ENCODE data around the gene WNT7B.

DNA sequence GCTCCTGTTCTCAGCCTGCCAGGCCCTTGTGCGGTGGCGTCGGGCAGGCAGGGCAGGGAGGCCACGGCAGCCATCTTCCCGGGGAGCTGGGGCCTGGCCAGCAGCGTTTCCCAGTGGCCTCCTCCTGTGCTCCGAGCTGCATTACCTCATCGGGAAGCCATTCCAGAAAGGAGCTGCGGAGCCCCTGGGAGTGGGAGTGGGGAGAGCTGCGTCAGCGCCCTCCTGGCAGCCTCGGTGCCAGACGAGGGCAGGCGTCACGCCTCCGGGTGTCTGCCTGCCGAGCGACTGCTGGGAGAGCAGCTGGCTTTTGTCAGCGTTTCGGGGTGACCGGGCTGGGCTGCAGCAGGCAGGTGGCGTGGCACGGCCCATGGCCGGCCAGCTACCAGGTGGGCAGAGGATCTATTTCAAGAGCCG is 30.9 kb upstream of the WNT7B start:
- TF ChIP-seq MAX (IDR thresholded peaks at IDR 0.05; ENCODE audit: low read depth) (peak; percentile 92), EZH2phosphoT487 (IDR thresholded peaks at IDR 0.05; ENCODE audit: borderline replicate concordance, low read depth) (no peak), MEF2A (IDR thresholded peaks at IDR 0.05; ENCODE audit: borderline replicate concordance, low read depth) (no peak; the same call in 1 of the 2 replicates), NRF1 (IDR thresholded peaks at IDR 0.05; ENCODE audit: low read depth, low read length) (no peak), POLR2AphosphoS5 (IDR thresholded peaks at IDR 0.05; ENCODE audit: low read depth, low read length) (no peak; the same call in 1 of the 2 replicates), FOXJ3 (CRISPR knock-in tag; IDR thresholded peaks at IDR 0.05) (peak; percentile 68; the same call in 1 of the 2 replicates), EP300 (IDR thresholded peaks at IDR 0.05; ENCODE audit: borderline replicate concordance in 1 of 2, low read depth in 1 of 2, low read length in 1 of 2) (peak; percentile 84 to 87; a peak in 3 of 4 replicates), GATA2 (CRISPR knock-in tag; IDR thresholded peaks at IDR 0.05) (0 out of 2 replicates have a peak, but pooled peaks have one; percentile 34), TAF1 (IDR thresholded peaks at IDR 0.05; ENCODE audit: borderline replicate concordance, low read depth, low read length) (0 out of 2 replicates have a peak, but pooled peaks have one; percentile 45), GABPA (IDR thresholded peaks at IDR 0.05; ENCODE audit: low read depth) (no peak)
- TF ChIP-seq, protein P1, sequence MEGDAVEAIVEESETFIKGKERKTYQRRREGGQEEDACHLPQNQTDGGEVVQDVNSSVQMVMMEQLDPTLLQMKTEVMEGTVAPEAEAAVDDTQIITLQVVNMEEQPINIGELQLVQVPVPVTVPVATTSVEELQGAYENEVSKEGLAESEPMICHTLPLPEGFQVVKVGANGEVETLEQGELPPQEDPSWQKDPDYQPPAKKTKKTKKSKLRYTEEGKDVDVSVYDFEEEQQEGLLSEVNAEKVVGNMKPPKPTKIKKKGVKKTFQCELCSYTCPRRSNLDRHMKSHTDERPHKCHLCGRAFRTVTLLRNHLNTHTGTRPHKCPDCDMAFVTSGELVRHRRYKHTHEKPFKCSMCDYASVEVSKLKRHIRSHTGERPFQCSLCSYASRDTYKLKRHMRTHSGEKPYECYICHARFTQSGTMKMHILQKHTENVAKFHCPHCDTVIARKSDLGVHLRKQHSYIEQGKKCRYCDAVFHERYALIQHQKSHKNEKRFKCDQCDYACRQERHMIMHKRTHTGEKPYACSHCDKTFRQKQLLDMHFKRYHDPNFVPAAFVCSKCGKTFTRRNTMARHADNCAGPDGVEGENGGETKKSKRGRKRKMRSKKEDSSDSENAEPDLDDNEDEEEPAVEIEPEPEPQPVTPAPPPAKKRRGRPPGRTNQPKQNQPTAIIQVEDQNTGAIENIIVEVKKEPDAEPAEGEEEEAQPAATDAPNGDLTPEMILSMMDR (IDR thresholded peaks at IDR 0.05): no peak
- TF ChIP-seq, protein P2, sequence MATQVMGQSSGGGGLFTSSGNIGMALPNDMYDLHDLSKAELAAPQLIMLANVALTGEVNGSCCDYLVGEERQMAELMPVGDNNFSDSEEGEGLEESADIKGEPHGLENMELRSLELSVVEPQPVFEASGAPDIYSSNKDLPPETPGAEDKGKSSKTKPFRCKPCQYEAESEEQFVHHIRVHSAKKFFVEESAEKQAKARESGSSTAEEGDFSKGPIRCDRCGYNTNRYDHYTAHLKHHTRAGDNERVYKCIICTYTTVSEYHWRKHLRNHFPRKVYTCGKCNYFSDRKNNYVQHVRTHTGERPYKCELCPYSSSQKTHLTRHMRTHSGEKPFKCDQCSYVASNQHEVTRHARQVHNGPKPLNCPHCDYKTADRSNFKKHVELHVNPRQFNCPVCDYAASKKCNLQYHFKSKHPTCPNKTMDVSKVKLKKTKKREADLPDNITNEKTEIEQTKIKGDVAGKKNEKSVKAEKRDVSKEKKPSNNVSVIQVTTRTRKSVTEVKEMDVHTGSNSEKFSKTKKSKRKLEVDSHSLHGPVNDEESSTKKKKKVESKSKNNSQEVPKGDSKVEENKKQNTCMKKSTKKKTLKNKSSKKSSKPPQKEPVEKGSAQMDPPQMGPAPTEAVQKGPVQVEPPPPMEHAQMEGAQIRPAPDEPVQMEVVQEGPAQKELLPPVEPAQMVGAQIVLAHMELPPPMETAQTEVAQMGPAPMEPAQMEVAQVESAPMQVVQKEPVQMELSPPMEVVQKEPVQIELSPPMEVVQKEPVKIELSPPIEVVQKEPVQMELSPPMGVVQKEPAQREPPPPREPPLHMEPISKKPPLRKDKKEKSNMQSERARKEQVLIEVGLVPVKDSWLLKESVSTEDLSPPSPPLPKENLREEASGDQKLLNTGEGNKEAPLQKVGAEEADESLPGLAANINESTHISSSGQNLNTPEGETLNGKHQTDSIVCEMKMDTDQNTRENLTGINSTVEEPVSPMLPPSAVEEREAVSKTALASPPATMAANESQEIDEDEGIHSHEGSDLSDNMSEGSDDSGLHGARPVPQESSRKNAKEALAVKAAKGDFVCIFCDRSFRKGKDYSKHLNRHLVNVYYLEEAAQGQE (IDR thresholded peaks at IDR 0.05; ENCODE audit: low read depth, low read length): peak; percentile 64; the same call in 1 of the 2 replicates
